Measurements from ENCODE around the gene CENPP.

GRCh38 chr9:92440751-92441046 lies 114.9 kb downstream of the CENPP start:
- no peak for TF ChIP-seq TCF7 (CRISPR knock-in tag; IDR thresholded peaks at IDR 0.05; ENCODE audit: low read depth)
- TF ChIP-seq, protein P1, sequence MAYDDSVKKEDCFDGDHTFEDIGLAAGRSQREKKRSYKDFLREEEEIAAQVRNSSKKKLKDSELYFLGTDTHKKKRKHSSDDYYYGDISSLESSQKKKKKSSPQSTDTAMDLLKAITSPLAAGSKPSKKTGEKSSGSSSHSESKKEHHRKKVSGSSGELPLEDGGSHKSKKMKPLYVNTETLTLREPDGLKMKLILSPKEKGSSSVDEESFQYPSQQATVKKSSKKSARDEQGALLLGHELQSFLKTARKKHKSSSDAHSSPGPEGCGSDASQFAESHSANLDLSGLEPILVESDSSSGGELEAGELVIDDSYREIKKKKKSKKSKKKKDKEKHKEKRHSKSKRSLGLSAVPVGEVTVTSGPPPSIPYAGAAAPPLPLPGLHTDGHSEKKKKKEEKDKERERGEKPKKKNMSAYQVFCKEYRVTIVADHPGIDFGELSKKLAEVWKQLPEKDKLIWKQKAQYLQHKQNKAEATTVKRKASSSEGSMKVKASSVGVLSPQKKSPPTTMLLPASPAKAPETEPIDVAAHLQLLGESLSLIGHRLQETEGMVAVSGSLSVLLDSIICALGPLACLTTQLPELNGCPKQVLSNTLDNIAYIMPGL (CRISPR knock-in tag; IDR thresholded peaks at IDR 0.05): no peak
- TF ChIP-seq NFE2L1 (CRISPR knock-in tag; IDR thresholded peaks at IDR 0.05): no peak
- TF ChIP-seq CTCF (IDR thresholded peaks at IDR 0.05): no peak
- TF ChIP-seq ELF4 (CRISPR knock-in tag; IDR thresholded peaks at IDR 0.05; ENCODE audit: low read depth): no peak
- no peak for TF ChIP-seq USF2 (CRISPR knock-in tag; IDR thresholded peaks at IDR 0.05)
- no peak for TF ChIP-seq ARID4B (CRISPR knock-in tag; IDR thresholded peaks at IDR 0.05; ENCODE audit: borderline replicate concordance)
- TF ChIP-seq ATF2 (CRISPR knock-in tag; IDR thresholded peaks at IDR 0.05; ENCODE audit: borderline replicate concordance, low read depth): no peak
- TF ChIP-seq, protein P2, sequence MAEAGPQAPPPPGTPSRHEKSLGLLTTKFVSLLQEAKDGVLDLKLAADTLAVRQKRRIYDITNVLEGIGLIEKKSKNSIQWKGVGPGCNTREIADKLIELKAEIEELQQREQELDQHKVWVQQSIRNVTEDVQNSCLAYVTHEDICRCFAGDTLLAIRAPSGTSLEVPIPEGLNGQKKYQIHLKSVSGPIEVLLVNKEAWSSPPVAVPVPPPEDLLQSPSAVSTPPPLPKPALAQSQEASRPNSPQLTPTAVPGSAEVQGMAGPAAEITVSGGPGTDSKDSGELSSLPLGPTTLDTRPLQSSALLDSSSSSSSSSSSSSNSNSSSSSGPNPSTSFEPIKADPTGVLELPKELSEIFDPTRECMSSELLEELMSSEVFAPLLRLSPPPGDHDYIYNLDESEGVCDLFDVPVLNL (CRISPR knock-in tag; IDR thresholded peaks at IDR 0.05; ENCODE audit: borderline replicate concordance, low read depth): no peak
- no peak for TF ChIP-seq JUN (CRISPR knock-in tag; IDR thresholded peaks at IDR 0.05)
- TF ChIP-seq PRRX2 (CRISPR knock-in tag; IDR thresholded peaks at IDR 0.05): no peak
- TF ChIP-seq FOXJ3 (CRISPR knock-in tag; IDR thresholded peaks at IDR 0.05; ENCODE audit: borderline replicate concordance): no peak
